ENCODE results near the gene PRSS8.

PRSS8 gene

GRCh38 chr16:31082368-31083045 lies 53.0 kb downstream of the PRSS8 start:
- DNase-seq (ENCODE audit: low read depth in 2 of 2): no peak

Data from stimulated activated CD4-positive, alpha-beta T cell treated with anti-CD3 and anti-CD28 coated beads, Interleukin-4, amount 100 ng/mL, for 48 hours (primary cell).